A673 (cell line): ENCODE results near the gene MPIG6B. TPM values are rescaled to one million over a fixed set of nuclear protein-coding genes. Genes with fewer than 3 reads are reported as not detected.
A peak's percentile ranks its signal among the peaks of the same experiment; 100 is the strongest.

Experiments used
- BruUV-seq: library from RNA; stranded (reverse); fragments of 400-500 nt; replicated peaks from 2 replicates; lab custom pipeline; 2021; lab: Mats Ljungman, UMichigan
- CTCF ChIA-PET: fragments of 300-600 bp; sonication (Branson Sonifier 250); formaldehyde crosslinking; loops from one replicate; lab custom pipeline; 2022; ENCODE audit warnings: antibody characterized with exemption; lab: Charles Lee
- POLR2A ChIA-PET: fragments of 300-600 bp; sonication (Branson Sonifier 250); formaldehyde crosslinking; loops from one replicate; lab custom pipeline; 2022; ENCODE audit warnings: antibody characterized with exemption; ENCODE audit not compliant: low non-redundant PET; lab: Charles Lee
- DNase-seq: peaks from one replicate; pipeline ENCODE4 v3.0.0-alpha.2; 2015; ENCODE audit warnings: low spot score
- H3K27ac ChIP-seq: fragments of 200-600 bp; sonication (generic); 2 replicates; pipeline ENCODE4 v1.5.1; 2016; ENCODE audit warnings: mixed run types, low read depth, mild to moderate bottlenecking, mixed read lengths, antibody characterized with exemption, low read length; ENCODE audit not compliant: poor library complexity, severe bottlenecking
- H3K27me3 ChIP-seq: fragments of 200-600 bp; sonication (generic); replicated peaks from 2 replicates; pipeline ENCODE4 v1.6.1; 2017; ENCODE audit warnings: mixed run types, low read depth, mild to moderate bottlenecking, mixed read lengths, antibody characterized with exemption, low read length; ENCODE audit not compliant: insufficient read depth, poor library complexity
- H3K36me3 ChIP-seq: fragments of 200-600 bp; sonication (generic); 2 replicates; pipeline ENCODE4 v1.6.1; 2016; ENCODE audit warnings: mixed run types, mild to moderate bottlenecking, mixed read lengths, antibody characterized with exemption, low read length; ENCODE audit not compliant: insufficient read depth, poor library complexity, severe bottlenecking
- H3K4me1 ChIP-seq: fragments of 200-600 bp; sonication (generic); 2 replicates; pipeline ENCODE4 v1.6.1; 2017; ENCODE audit warnings: mixed run types, mild to moderate bottlenecking, mixed read lengths, antibody characterized with exemption, low read length; ENCODE audit not compliant: insufficient read depth, poor library complexity, severe bottlenecking
- H3K4me3 ChIP-seq: fragments of 200-600 bp; sonication (generic); 2 replicates; pipeline ENCODE4 v1.5.1; 2016; ENCODE audit warnings: low read depth, mixed run types, mild to moderate bottlenecking, mixed read lengths, low read length; ENCODE audit not compliant: poor library complexity, severe bottlenecking
- H3K9me3 ChIP-seq: fragments of 200-600 bp; sonication (generic); 2 replicates; pipeline ENCODE4 v1.6.1; 2016; ENCODE audit warnings: mixed run types, low read depth, mild to moderate bottlenecking, mixed read lengths, antibody characterized with exemption, low read length; ENCODE audit not compliant: poor library complexity, severe bottlenecking
- CTCF ChIP-seq: fragments of 300-800, 200-600 bp; sonication (generic); conservative IDR thresholded peaks from 2 replicates; pipeline ENCODE4 v1.5.1; 2017; ENCODE audit warnings: low read depth, mild to moderate bottlenecking, antibody characterized with exemption, low read length, moderate library complexity, mixed read lengths
- EZH2 ChIP-seq: fragments of 200-600 bp; sonication (generic); IDR thresholded peaks from 2 replicates; pipeline ENCODE4 v1.6.1; 2017; ENCODE audit warnings: borderline replicate concordance, low read depth, mild to moderate bottlenecking, mixed read lengths, antibody characterized with exemption, low read length; ENCODE audit not compliant: poor library complexity, severe bottlenecking
- intact Hi-C: fragments of 100-400 bp; cut with micrococcal nuclease; formaldehyde crosslinking; loops from one replicate; pipeline ENCODE4 v1.10.0; 2022; ENCODE audit not compliant: unreplicated experiment
- microRNA-seq: library from miRNA; unstranded; fragments of <30 nt; microRNA quantifications from one replicate; pipeline ENCODE4 v1.2.0, GENCODE V29; 2021
- total RNA-seq: library from RNA; stranded (reverse); gene quantifications from 2 replicates; pipeline ENCODE4 v1.2.3, GENCODE V29; 2021

Gene MPIG6B
- total RNA-seq, 1 experiment from 2014 or later = not detected

- BruUV-seq = no TSS peak
- Histone ChIP-seq H3K27me3 (no peaks in the 10 kb centered on the region), H3K27ac (no peak overlapping the region), H3K4me1 (peaks cover 5% of the 10 kb centered on the region), H3K4me3 (no peak overlapping the region), H3K36me3 (no peaks in the 10 kb centered on the region), H3K9me3 (no peaks in the 10 kb centered on the region)
- intact Hi-C loops = no loop called here
- peak; percentile 73 for DNase-seq
- POLR2A ChIA-PET = no interaction called here
- TF ChIP-seq EZH2 = no peak
- no peak for TF ChIP-seq CTCF
- CTCF ChIA-PET = no interaction called here
These were observed 48.8 kb downstream of the MPIG6B start for GRCh38 chr6:31771992-31772358.

- no peak for DNase-seq
- POLR2A ChIA-PET = interaction anchor here (0.6 kb wide), 2 partner anchors 9 to 27 kb away, joined by 3 read pairs; no protein-coding TSS in a partner anchor
- Histone ChIP-seq H3K4me3 (no peak overlapping the region), H3K36me3 (peaks cover 24% of the 10 kb centered on the region), H3K27me3 (no peaks in the 10 kb centered on the region), H3K9me3 (no peaks in the 10 kb centered on the region), H3K4me1 (peaks cover 11% of the 10 kb centered on the region), H3K27ac (no peak overlapping the region)
- no TSS peak for BruUV-seq
- CTCF ChIA-PET = interaction anchor here (0.6 kb wide), 1 partner anchor 58 kb away, joined by 6 read pairs; no protein-coding TSS in a partner anchor
- TF ChIP-seq CTCF (no peak), EZH2 (no peak)
- intact Hi-C loops = no loop called here
These were observed 52.0 kb downstream of the MPIG6B start for GRCh38 chr6:31775184-31775583.

GRCh38 chr6:31775633-31776484 is 52.7 kb downstream of the MPIG6B start:
- Histone ChIP-seq H3K4me3 (no peak overlapping the region), H3K27me3 (no peaks in the 10 kb centered on the region), H3K4me1 (peaks cover 11% of the 10 kb centered on the region), H3K9me3 (no peaks in the 10 kb centered on the region), H3K27ac (no peak overlapping the region), H3K36me3 (peaks cover 30% of the 10 kb centered on the region)
- no TSS peak for BruUV-seq
- ChIA-PET CTCF (interaction anchor here (0.6 kb wide), 1 partner anchor 59 kb away, joined by 6 read pairs; no protein-coding TSS in a partner anchor), POLR2A (interaction anchor here (0.6 kb wide), 1 partner anchor 8 kb away, joined by 3 read pairs; no protein-coding TSS in a partner anchor)
- intact Hi-C loops = no loop called here
- no peak for DNase-seq
- TF ChIP-seq EZH2 = no peak
- no peak for TF ChIP-seq CTCF

Small RNA genes within 50 kb of the gene (microRNA-seq; reads per million reads assigned to microRNA genes)
- gene MIR4646 = not detected

Other genes with a start within 250 kb of the MPIG6B start
- 11.1 and 12.7 TPM in 2 replicates for gene MICB, start 225.2 kb upstream of the MPIG6B start, total RNA-seq
- gene MCCD1, start 194.4 kb upstream of the MPIG6B start, total RNA-seq = not detected in 2 replicates
- gene DDX39B, start 181.4 kb upstream of the MPIG6B start, total RNA-seq = 558 and 594 TPM in 2 replicates
- 2.5 and 3.1 TPM in 2 replicates for gene ATP6V1G2, start 176.8 kb upstream of the MPIG6B start, total RNA-seq
- gene NFKBIL1, start 175.8 kb upstream of the MPIG6B start, total RNA-seq = 15.7 and 17.2 TPM in 2 replicates
- not detected in 2 replicates for gene LTA, start 151.1 kb upstream of the MPIG6B start, total RNA-seq
- 0.17 and 0.42 TPM in 2 replicates for gene TNF, start 147.8 kb upstream of the MPIG6B start, total RNA-seq
- gene LTB, start 140.9 kb upstream of the MPIG6B start, total RNA-seq = not detected in 2 replicates
- not detected in 2 replicates for gene LST1, start 137.1 kb upstream of the MPIG6B start, total RNA-seq
- gene NCR3, start 130.4 kb upstream of the MPIG6B start, total RNA-seq = not detected in 2 replicates
- gene AIF1, start 108.1 kb upstream of the MPIG6B start, total RNA-seq = 0.64 and 0.68 TPM in 2 replicates
- 289 and 313 TPM in 2 replicates for gene PRRC2A, start 102.7 kb upstream of the MPIG6B start, total RNA-seq
- 391 and 393 TPM in 2 replicates for gene BAG6, start 70.7 kb upstream of the MPIG6B start, total RNA-seq
- gene APOM, start 67.5 kb upstream of the MPIG6B start, total RNA-seq = 2.5 and 4.8 TPM in 2 replicates
- 20.1 and 21.3 TPM in 2 replicates for gene C6orf47, start 62.6 kb upstream of the MPIG6B start, total RNA-seq
- gene GPANK1, start 58.4 kb upstream of the MPIG6B start, total RNA-seq = 27.7 and 32.0 TPM in 2 replicates
- gene CSNK2B, start 57.3 kb upstream of the MPIG6B start, total RNA-seq = 252 and 253 TPM in 2 replicates
- gene LY6G5B, start 53.4 kb upstream of the MPIG6B start, total RNA-seq = 18.9 and 19.4 TPM in 2 replicates
- 3.9 and 6.8 TPM in 2 replicates for gene LY6G5C, start 42.3 kb upstream of the MPIG6B start, total RNA-seq
- 36.3 and 45.6 TPM in 2 replicates for gene ABHD16A, start 20.0 kb upstream of the MPIG6B start, total RNA-seq
- not detected in 2 replicates for gene LY6G6F, start 16.5 kb upstream of the MPIG6B start, total RNA-seq
- not detected in 2 replicates for gene LY6G6D, start 8.0 kb upstream of the MPIG6B start, total RNA-seq
- gene LY6G6C, start 1.6 kb upstream of the MPIG6B start, total RNA-seq = 0.42 and 0.80 TPM in 2 replicates
- gene DDAH2, start 5.9 kb downstream of the MPIG6B start, total RNA-seq = 68.2 and 86.7 TPM in 2 replicates
- gene CLIC1, start 13.2 kb downstream of the MPIG6B start, total RNA-seq = 371 and 431 TPM in 2 replicates
- 76.4 and 102 TPM in 2 replicates for gene MSH5, start 16.6 kb downstream of the MPIG6B start, total RNA-seq
- 9.9 and 19.9 TPM in 2 replicates for gene SAPCD1, start 39.3 kb downstream of the MPIG6B start, total RNA-seq
- 2.7 and 2.8 TPM in 2 replicates for gene VWA7, start 54.0 kb downstream of the MPIG6B start, total RNA-seq
- 233 and 247 TPM in 2 replicates for gene VARS1, start 72.4 kb downstream of the MPIG6B start, total RNA-seq
- gene LSM2, start 83.6 kb downstream of the MPIG6B start, total RNA-seq = 99.8 and 104 TPM in 2 replicates
- 1.1 and 1.4 TPM in 2 replicates for gene HSPA1L, start 91.9 kb downstream of the MPIG6B start, total RNA-seq
- gene HSPA1A, start 92.2 kb downstream of the MPIG6B start, total RNA-seq = 113 and 129 TPM in 2 replicates
- 116 and 131 TPM in 2 replicates for gene HSPA1B, start 104.4 kb downstream of the MPIG6B start, total RNA-seq
- 28.5 and 34.3 TPM in 2 replicates for gene NEU1, start 139.4 kb downstream of the MPIG6B start, total RNA-seq
- gene SLC44A4, start 155.6 kb downstream of the MPIG6B start, total RNA-seq = not detected in 2 replicates
- 117 TPM in 2 replicates for gene EHMT2, start 174.3 kb downstream of the MPIG6B start, total RNA-seq
- gene ZBTB12, start 178.7 kb downstream of the MPIG6B start, total RNA-seq = 21.3 and 25.5 TPM in 2 replicates
- gene C2, start 204.3 kb downstream of the MPIG6B start, total RNA-seq = 0.56 and 1.2 TPM in 2 replicates
- 0.32 TPM in 1 of 2 replicates, not detected in the other for gene CFB, start 222.7 kb downstream of the MPIG6B start, total RNA-seq
- gene NELFE, start 235.6 kb downstream of the MPIG6B start, total RNA-seq = 94.3 and 96.8 TPM in 2 replicates
- 64.2 and 71.3 TPM in 2 replicates for gene SKIC2, start 235.8 kb downstream of the MPIG6B start, total RNA-seq
- gene DXO, start 248.8 kb downstream of the MPIG6B start, total RNA-seq = 35.6 and 37.2 TPM in 2 replicates